AG20443 (cell line): ENCODE measurements around the gene BSCL2.
"Not testable (repeated sequence)": the region's sequence is repeated elsewhere in the genome, so short reads cannot be mapped to it uniquely, and the experiment has no call there.

Source experiments
- DNase-seq: peaks from one replicate; pipeline ENCODE4 v3.0.0; 2012; ENCODE audit warnings: low spot score, mixed read lengths

The BSCL2 gene

GRCh38 chr11:62687508-62688396, 19.5 kb downstream of the BSCL2 start:
- DNase-seq: no peak

GRCh38 chr11:62682518-62682917, 24.7 kb downstream of the BSCL2 start:
- DNase-seq: no peak

- DNase-seq: peak; percentile 75
Measured at GRCh38 chr11:62680825-62681240, 26.4 kb downstream of the BSCL2 start.

- peak; percentile 92 for DNase-seq
Measured at GRCh38 chr11:62678770-62679696, 28.2 kb downstream of the BSCL2 start, which contains the start of gene UBXN1. UBXN1 (minus strand) TSS chr11:62679073; CDS start chr11:62678923, 150 bp downstream.

GRCh38 chr11:62678433-62678769, 28.8 kb downstream of the BSCL2 start:
- no peak for DNase-seq

- DNase-seq: no peak
Measured at GRCh38 chr11:62677714-62678113, 29.5 kb downstream of the BSCL2 start.

GRCh38 chr11:62677156-62677555, 30.1 kb downstream of the BSCL2 start:
- DNase-seq: no peak

GRCh38 chr11:62676698-62677097, 30.5 kb downstream of the BSCL2 start:
- no peak for DNase-seq

- DNase-seq: not testable (repeated sequence)
Measured at GRCh38 chr11:62675415-62675814, 31.8 kb downstream of the BSCL2 start.

- no peak for DNase-seq
Measured at GRCh38 chr11:62673196-62673525, 34.1 kb downstream of the BSCL2 start.

- peak; percentile 79 for DNase-seq
Measured at GRCh38 chr11:62671608-62672389, 35.4 kb downstream of the BSCL2 start, which contains the start of the genes LBHD1 and UQCC3. LBHD1 (minus strand) TSS chr11:62672267; CDS start chr11:62670031, 2,236 bp downstream. UQCC3 (plus strand) TSS chr11:62671673; CDS start chr11:62671746, 73 bp downstream.

- peak; percentile 45 for DNase-seq
Measured at GRCh38 chr11:62671236-62671607, 36.0 kb downstream of the BSCL2 start.

GRCh38 chr11:62669420-62670161, 37.6 kb downstream of the BSCL2 start:
- DNase-seq: no peak

GRCh38 chr11:62667460-62667859, 39.8 kb downstream of the BSCL2 start:
- no peak for DNase-seq

- DNase-seq: no peak
Measured at GRCh38 chr11:62666259-62666926, 40.8 kb downstream of the BSCL2 start.

- DNase-seq: peak; percentile 56
Measured at GRCh38 chr11:62665599-62666258, 41.5 kb downstream of the BSCL2 start.

- DNase-seq: peak; percentile 97
Measured at GRCh38 chr11:62665075-62665598, 42.1 kb downstream of the BSCL2 start, which contains the start of the genes C11orf98 and CSKMT. C11orf98 (minus strand) TSS chr11:62665210; CDS start chr11:62665169, 41 bp downstream. CSKMT (plus strand) TSS chr11:62665312; CDS start chr11:62665880, 568 bp downstream.

GRCh38 chr11:62664405-62665074, 42.7 kb downstream of the BSCL2 start:
- DNase-seq: no peak
